ENCODE measurements around the gene PDCL3. TPM values are rescaled to one million over a fixed set of nuclear protein-coding genes. Genes with fewer than 3 reads are reported as not detected.

Gene PDCL3
- total and polyA plus RNA-seq, 2 donors (not counting 3 experiments of a cell fraction or from before 2014, with no cell fraction given): 19.4 to 32.8 TPM

GRCh38 chr2:100611079-100612029 lies 48.6 kb downstream of the PDCL3 start:
- Histone ChIP-seq H3K4me1 (ENCODE audit: control insufficient read depth, extremely low read depth, insufficient read depth, low read length) (no peaks in the 10 kb centered on the region), H3K27me3 (ENCODE audit: control insufficient read depth in 2 of 2, insufficient read depth in 2 of 2, low read length in 2 of 2) (no peaks in the 10 kb centered on the region), H3K36me3 (ENCODE audit: control insufficient read depth in 2 of 2, extremely low read depth in 1 of 2, insufficient read depth in 2 of 2, low read length in 2 of 2) (no peaks in the 10 kb centered on the region), H3K4me3 (replicated peaks in 1 of 3; ENCODE audit: insufficient read depth in 1 of 3, low read depth in 1 of 3, low read length in 3 of 3) (no peak overlapping the region), H4K20me1 (replicated peaks; ENCODE audit: control insufficient read depth, extremely low read depth, insufficient read depth, low read length) (no peaks in the 10 kb centered on the region), H3K9ac (replicated peaks; ENCODE audit: extremely low read depth, insufficient read depth, low read length) (no peak overlapping the region), H3K9me1 (replicated peaks; ENCODE audit: control insufficient read depth, extremely low read depth, insufficient read depth, low read length) (no peaks in the 10 kb centered on the region), H3K27ac (ENCODE audit: insufficient read depth, low read depth, low read length) (no peak overlapping the region), H3K9me3 (replicated peaks; ENCODE audit: control insufficient read depth, insufficient read depth, low read length) (no peaks in the 10 kb centered on the region), H2AFZ (ENCODE audit: low read depth, low read length) (no peak overlapping the region), H3K4me2 (ENCODE audit: insufficient read depth, low read length) (no peak overlapping the region), H3K79me2 (ENCODE audit: control insufficient read depth, insufficient read depth, low read length) (no peaks in the 10 kb centered on the region)
- no peak for DNase-seq (ENCODE audit: low read depth, low spot score)
- CTCF ChIA-PET: interaction anchor here (0.6 to 3.2 kb wide), 20 partner anchors 12 to 577 kb away, joined by 3 to 24 read pairs (median 6); partner anchors contain the start of genes NPAS2 and RPL31
- no peak for FAIRE-seq
- no TSS peak for BruUV-seq (replicated peaks)
- TF ChIP-seq JUN (IDR thresholded peaks at IDR 0.05; ENCODE audit: borderline replicate concordance, insufficient read depth, insufficient read length, low read depth) (no peak), POLR2A (IDR thresholded peaks at IDR 0.05; ENCODE audit: low read depth, low read length) (no peak), EZH2 (IDR thresholded peaks at IDR 0.05; ENCODE audit: borderline replicate concordance, low read depth, low read length, severe bottlenecking) (no peak), MYC (IDR thresholded peaks at IDR 0.05; ENCODE audit: low read depth, low read length) (no peak), FOS (IDR thresholded peaks at IDR 0.05; ENCODE audit: borderline replicate concordance, insufficient read depth, low read length) (no peak), MAX (IDR thresholded peaks at IDR 0.05; ENCODE audit: insufficient read depth, insufficient read length) (no peak), GATA2 (IDR thresholded peaks at IDR 0.05; ENCODE audit: insufficient read depth, insufficient read length, low read depth, low read length) (no peak), POLR2AphosphoS5 (IDR thresholded peaks at IDR 0.05; ENCODE audit: insufficient read depth, low read depth, low read length) (no peak)
- TF ChIP-seq, protein P1, sequence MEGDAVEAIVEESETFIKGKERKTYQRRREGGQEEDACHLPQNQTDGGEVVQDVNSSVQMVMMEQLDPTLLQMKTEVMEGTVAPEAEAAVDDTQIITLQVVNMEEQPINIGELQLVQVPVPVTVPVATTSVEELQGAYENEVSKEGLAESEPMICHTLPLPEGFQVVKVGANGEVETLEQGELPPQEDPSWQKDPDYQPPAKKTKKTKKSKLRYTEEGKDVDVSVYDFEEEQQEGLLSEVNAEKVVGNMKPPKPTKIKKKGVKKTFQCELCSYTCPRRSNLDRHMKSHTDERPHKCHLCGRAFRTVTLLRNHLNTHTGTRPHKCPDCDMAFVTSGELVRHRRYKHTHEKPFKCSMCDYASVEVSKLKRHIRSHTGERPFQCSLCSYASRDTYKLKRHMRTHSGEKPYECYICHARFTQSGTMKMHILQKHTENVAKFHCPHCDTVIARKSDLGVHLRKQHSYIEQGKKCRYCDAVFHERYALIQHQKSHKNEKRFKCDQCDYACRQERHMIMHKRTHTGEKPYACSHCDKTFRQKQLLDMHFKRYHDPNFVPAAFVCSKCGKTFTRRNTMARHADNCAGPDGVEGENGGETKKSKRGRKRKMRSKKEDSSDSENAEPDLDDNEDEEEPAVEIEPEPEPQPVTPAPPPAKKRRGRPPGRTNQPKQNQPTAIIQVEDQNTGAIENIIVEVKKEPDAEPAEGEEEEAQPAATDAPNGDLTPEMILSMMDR (IDR thresholded peaks at IDR 0.05; ENCODE audit: extremely low read depth in 1 of 2, insufficient read depth in 1 of 2, low read depth in 1 of 2, low read length in 2 of 2): no peak
- dilution Hi-C loops (cut with MboI; ENCODE audit: extremely low pct_ligation_motif_present, low sequenced_read_pairs): no loop called here
- POLR2A ChIA-PET: no interaction called here
- intact Hi-C loops (cut with micrococcal nuclease): loop anchor here (2.0 kb wide), 1 partner anchor 207 kb away; no protein-coding TSS in a partner anchor
